Smooth muscle cell (in vitro differentiated cells): ENCODE results near the gene COMMD7. TPM values are rescaled to one million over a fixed set of nuclear protein-coding genes. Genes with fewer than 3 reads are reported as not detected.
"Not testable (repeated sequence)": the region's sequence is repeated elsewhere in the genome, so short reads cannot be mapped to it uniquely, and the experiment has no call there.

Source experiments
- DNase-seq: peaks from one replicate; lab custom pipeline; 2025; ENCODE audit not compliant: unreplicated experiment; lab: John Stamatoyannopoulos, UW
- H2AFZ ChIP-seq: fragments of 200-600 bp; sonication (generic); 2 replicates; pipeline ENCODE4 v1.6.0; 2016; ENCODE audit warnings: antibody characterized with exemption, low read depth, mild to moderate bottlenecking
- H3F3A ChIP-seq: fragments of 200-600 bp; sonication (generic); 2 replicates; pipeline ENCODE4 v1.6.0; 2017; ENCODE audit warnings: antibody characterized with exemption, low read depth
- H3K27ac ChIP-seq: fragments of 200-600 bp; sonication (generic); 2 replicates; pipeline ENCODE4 v1.5.1; 2016; ENCODE audit warnings: low read depth, mild to moderate bottlenecking
- H3K27me3 ChIP-seq: fragments of 200-600 bp; sonication (generic); 2 replicates; pipeline ENCODE4 v1.6.1; 2016; ENCODE audit warnings: low read depth, mild to moderate bottlenecking
- H3K36me3 ChIP-seq: fragments of 200-600 bp; sonication (generic); 2 replicates; pipeline ENCODE4 v1.5.1; 2016; ENCODE audit warnings: low read depth
- H3K4me1 ChIP-seq: fragments of 200-600 bp; sonication (generic); 2 replicates; pipeline ENCODE4 v1.5.1; 2016; ENCODE audit warnings: low read depth
- H3K4me2 ChIP-seq: fragments of 200-600 bp; sonication (generic); 2 replicates; pipeline ENCODE4 v1.6.0; 2016; ENCODE audit warnings: mild to moderate bottlenecking
- H3K4me3 ChIP-seq: fragments of 200-600 bp; sonication (generic); 2 replicates; pipeline ENCODE4 v1.5.1; 2016; ENCODE audit warnings: mild to moderate bottlenecking
- H3K79me2 ChIP-seq: fragments of 200-600 bp; sonication (generic); 2 replicates; pipeline ENCODE4 v1.6.0; 2016; ENCODE audit warnings: low read depth, mild to moderate bottlenecking
- H3K9ac ChIP-seq: fragments of 200-600 bp; sonication (generic); 2 replicates; pipeline ENCODE4 v1.6.0; 2016; ENCODE audit warnings: low read depth
- H3K9me3 ChIP-seq: fragments of 200-600 bp; sonication (generic); replicated peaks from 2 replicates; pipeline ENCODE4 v1.5.1; 2016; ENCODE audit warnings: low read depth
- H4K20me1 ChIP-seq: fragments of 200-600 bp; sonication (generic); 2 replicates; pipeline ENCODE4 v1.6.0; 2016; ENCODE audit warnings: low read depth
- WGBS: methylation state at CpG from one replicate; pipeline ENCODE4 v1.1.7; 2016; ENCODE audit warnings: low lambda C conversion rate; 5-methylcytosine and 5-hydroxymethylcytosine counted together
- polyA plus RNA-seq: library from polyadenylated mRNA; unstranded; fragments of >200 nt; fragmentation: Nextera tagmentation; extraction: Ambion mirVana; gene quantifications from 2 replicates; pipeline ENCODE4 v1.2.1, GENCODE V29; 2016
- total RNA-seq: library from RNA; depleted of rRNA; stranded (reverse); fragments of >200 nt; gene quantifications from 2 replicates; pipeline ENCODE4 v1.2.3, GENCODE V29; 2014
- TF ChIP-seq, protein P1 (sequence below): fragments of 200-600 bp; sonication (generic); IDR thresholded peaks from 2 replicates; pipeline ENCODE4 v1.5.1; 2017; ENCODE audit warnings: borderline replicate concordance, mild to moderate bottlenecking, antibody characterized with exemption; ENCODE audit not compliant: insufficient read depth, poor library complexity, severe bottlenecking

Gene COMMD7
- total and polyA plus RNA-seq, 2 experiments from 2014 or later: 29.2 to 57.6 TPM

DNA sequence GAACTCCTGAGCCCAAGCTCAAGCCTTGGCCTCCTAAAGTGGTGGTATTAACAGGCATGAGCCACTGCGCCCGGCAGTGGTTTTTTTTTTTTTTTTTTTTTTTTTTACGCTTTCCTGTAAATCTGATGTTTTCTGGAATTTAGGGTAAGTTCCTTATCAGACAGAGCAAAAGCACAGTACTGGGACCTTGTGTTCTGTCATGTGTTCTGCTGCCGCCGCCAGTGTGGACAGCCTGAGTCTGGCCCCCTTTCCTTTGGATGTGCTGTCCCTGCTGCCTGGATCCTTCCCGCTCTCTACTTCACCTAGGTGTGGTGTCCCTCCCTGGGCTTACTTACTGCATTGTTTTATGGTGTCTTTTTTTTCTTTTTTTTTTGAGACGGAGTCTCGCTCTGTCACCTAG is 30.6 kb upstream of the COMMD7 start:
- Histone ChIP-seq H3F3A (no peaks in the 10 kb centered on the region), H3K36me3 (no peaks in the 10 kb centered on the region), H3K9me3 (no peaks in the 10 kb centered on the region), H3K27me3 (no peaks in the 10 kb centered on the region), H3K4me1 (peaks cover 8% of the 10 kb centered on the region), H3K4me3 (no peak overlapping the region), H3K9ac (no peak overlapping the region), H3K27ac (no peak overlapping the region), H4K20me1 (no peaks in the 10 kb centered on the region), H2AFZ (no peak overlapping the region), H3K4me2 (no peak overlapping the region), H3K79me2 (peaks cover 4% of the 10 kb centered on the region)
- no peak for DNase-seq
- 73% methylated on average over 8 of the region's 8 CpGs for WGBS
- TF ChIP-seq, protein P1, sequence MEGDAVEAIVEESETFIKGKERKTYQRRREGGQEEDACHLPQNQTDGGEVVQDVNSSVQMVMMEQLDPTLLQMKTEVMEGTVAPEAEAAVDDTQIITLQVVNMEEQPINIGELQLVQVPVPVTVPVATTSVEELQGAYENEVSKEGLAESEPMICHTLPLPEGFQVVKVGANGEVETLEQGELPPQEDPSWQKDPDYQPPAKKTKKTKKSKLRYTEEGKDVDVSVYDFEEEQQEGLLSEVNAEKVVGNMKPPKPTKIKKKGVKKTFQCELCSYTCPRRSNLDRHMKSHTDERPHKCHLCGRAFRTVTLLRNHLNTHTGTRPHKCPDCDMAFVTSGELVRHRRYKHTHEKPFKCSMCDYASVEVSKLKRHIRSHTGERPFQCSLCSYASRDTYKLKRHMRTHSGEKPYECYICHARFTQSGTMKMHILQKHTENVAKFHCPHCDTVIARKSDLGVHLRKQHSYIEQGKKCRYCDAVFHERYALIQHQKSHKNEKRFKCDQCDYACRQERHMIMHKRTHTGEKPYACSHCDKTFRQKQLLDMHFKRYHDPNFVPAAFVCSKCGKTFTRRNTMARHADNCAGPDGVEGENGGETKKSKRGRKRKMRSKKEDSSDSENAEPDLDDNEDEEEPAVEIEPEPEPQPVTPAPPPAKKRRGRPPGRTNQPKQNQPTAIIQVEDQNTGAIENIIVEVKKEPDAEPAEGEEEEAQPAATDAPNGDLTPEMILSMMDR: no peak

DNA sequence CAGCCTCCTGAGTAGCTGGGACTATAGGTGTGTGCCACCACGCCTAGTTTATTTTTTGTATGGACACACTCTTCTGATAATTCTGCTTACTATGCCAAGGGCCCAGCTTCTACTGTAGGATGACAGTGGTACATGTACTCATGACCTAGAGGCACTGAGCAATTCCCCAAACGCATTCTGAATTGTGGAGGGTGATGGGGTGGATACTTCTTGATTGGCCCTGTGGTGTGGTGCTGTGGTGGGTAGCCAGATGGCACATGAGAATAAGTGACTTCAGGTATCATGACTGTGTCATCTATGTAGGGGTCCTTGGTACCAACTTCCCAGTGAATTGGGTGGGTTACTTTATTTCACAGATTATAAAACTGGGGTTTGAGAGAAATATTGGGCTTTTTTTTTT is 30.0 kb upstream of the COMMD7 start:
- H3K9me3 ChIP-seq: no peaks in the 10 kb centered on the region

DNA sequence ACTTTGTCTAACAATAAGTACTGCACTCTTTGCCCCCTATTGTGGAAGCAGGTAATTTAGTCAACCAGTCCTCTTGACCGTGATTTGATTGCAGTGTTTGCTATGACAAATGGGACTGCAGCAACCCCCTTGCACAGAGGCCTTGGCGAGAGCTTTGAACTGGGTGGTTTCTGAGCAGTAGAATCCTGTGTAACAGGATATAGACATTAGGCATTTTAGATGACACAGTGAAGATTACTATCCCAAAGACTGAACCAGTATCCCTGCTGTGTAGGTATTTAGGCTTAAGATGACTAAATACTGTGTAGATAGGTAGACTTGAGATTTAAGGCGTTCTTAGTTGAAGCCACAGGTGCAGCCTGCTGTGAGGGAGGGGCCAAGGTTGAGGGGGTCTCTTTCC is 28.8 kb upstream of the COMMD7 start:
- H2AFZ ChIP-seq: no peak overlapping the region
- 82% methylated on average over 3 of the region's 3 CpGs for WGBS
- peaks cover 8% of the 10 kb centered on the region for H3K4me1 ChIP-seq
- no peak overlapping the region for H3K27ac ChIP-seq
- H3K79me2 ChIP-seq: peaks cover 4% of the 10 kb centered on the region
- H3K4me3 ChIP-seq: no peak overlapping the region
- no peaks in the 10 kb centered on the region for H3F3A ChIP-seq
- H3K4me2 ChIP-seq: no peak overlapping the region
- TF ChIP-seq, protein P1: no peak
- no peak for DNase-seq
- no peaks in the 10 kb centered on the region for H4K20me1 ChIP-seq
- H3K9ac ChIP-seq: no peak overlapping the region
- no peaks in the 10 kb centered on the region for H3K27me3 ChIP-seq
- no peaks in the 10 kb centered on the region for H3K9me3 ChIP-seq
- H3K36me3 ChIP-seq: no peaks in the 10 kb centered on the region

More for the DNA sequence above, 30.0 kb upstream of the COMMD7 start:
- Histone ChIP-seq H3K27me3 (no peaks in the 10 kb centered on the region), H4K20me1 (no peaks in the 10 kb centered on the region), H3K9ac (no peak overlapping the region), H3K27ac (no peak overlapping the region), H3F3A (no peaks in the 10 kb centered on the region), H3K79me2 (peaks cover 4% of the 10 kb centered on the region), H3K4me2 (no peak overlapping the region), H3K4me1 (peaks cover 8% of the 10 kb centered on the region), H3K36me3 (no peaks in the 10 kb centered on the region), H2AFZ (no peak overlapping the region), H3K4me3 (no peak overlapping the region)
- DNase-seq: no peak
- TF ChIP-seq, protein P1: no peak
- WGBS: 90% methylated on average over 2 of the region's 2 CpGs

DNA sequence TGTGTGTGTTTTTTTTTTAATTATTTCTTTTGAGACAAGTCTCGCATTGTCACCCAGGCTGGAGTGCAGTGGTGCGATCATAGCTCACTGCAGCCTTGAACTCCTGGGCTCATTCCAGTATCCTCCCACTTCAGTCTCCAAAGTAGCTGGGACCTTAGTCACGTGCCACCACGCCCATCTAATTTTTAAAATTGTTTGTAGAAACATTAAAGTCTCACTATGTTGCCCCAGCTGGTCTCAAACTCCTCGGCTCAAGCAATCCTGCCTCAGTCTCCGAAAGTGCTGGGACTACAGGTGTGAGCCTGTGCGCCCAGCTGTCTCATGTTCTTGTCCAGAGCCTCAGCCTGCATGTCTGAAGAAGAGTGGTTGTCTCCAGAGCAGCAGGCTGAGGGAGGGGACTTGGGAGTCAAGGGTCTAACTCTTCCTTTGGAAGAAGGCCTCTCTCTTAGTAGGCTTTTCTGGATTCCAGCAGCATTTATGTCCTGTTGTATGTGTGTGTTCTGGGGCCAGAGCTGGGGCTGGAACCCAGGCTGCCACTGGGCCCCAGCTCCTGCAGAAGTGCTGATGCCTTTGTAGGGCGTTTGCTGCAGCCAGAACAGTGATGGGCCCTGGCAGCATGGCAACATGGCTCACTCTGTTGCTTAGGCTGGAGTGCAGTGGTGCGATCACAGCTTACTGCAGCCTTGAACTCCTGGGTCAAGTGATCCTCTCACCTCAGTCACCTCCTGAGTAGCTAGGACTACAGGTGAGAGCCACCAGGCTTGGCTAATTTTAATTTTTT is 24.3 kb upstream of the COMMD7 start:
- H4K20me1 ChIP-seq: no peaks in the 10 kb centered on the region
- TF ChIP-seq, protein P1: no peak
- WGBS: 88% methylated on average over 9 of the region's 9 CpGs
- no peaks in the 10 kb centered on the region for H3K27me3 ChIP-seq
- H3K36me3 ChIP-seq: no peaks in the 10 kb centered on the region
- no peak overlapping the region for H3K4me3 ChIP-seq
- H3K4me2 ChIP-seq: no peak overlapping the region
- no peak overlapping the region for H2AFZ ChIP-seq
- H3K27ac ChIP-seq: no peak overlapping the region
- no peak for DNase-seq
- H3K4me1 ChIP-seq: peaks cover 3% of the 10 kb centered on the region
- no peak overlapping the region for H3K9ac ChIP-seq
- no peaks in the 10 kb centered on the region for H3F3A ChIP-seq
- H3K79me2 ChIP-seq: peaks cover 7% of the 10 kb centered on the region
- H3K9me3 ChIP-seq: no peaks in the 10 kb centered on the region

DNA sequence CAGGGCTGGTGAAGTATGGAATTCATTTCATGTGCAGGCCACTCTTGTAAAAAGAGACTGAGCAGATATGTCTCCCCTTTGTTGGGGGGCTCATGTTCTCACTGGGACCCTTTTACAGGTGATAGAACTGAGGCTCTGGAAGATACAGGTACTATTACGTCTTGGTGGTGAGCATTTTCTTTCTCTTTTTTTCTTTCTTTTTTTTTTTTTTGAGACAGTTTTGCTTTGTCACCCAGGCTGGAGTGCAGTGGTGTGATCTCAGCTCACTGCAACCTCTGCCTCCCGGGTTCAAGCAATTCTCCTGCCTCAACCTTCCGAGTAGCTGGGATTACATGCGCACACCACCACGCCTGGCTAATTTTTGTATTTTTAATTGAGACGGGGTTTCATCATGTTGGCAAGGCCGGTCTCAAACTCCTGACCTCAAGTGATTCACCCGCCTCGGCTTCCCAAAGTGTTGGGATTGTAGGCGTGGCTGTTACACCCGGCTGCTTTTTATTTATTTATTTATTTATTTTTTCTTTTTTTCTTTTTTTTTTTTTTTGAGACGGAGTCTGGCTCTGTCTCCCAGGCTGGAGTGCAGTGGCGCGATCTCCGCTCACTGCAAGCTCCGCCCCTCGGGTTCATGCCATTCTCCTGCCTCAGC is 22.1 kb upstream of the COMMD7 start:
- H3K79me2 ChIP-seq, H3F3A ChIP-seq, H3K9ac ChIP-seq, H3K4me2 ChIP-seq, H4K20me1 ChIP-seq, H2AFZ ChIP-seq, H3K9me3 ChIP-seq, H3K36me3 ChIP-seq, H3K4me3 ChIP-seq, H3K27ac ChIP-seq, H3K27me3 ChIP-seq, DNase-seq, H3K4me1 ChIP-seq: not testable (repeated sequence)
- WGBS: 83% methylated on average over 17 of the region's 17 CpGs
